GM20000 (cell line): Measurements from ENCODE around the gene RMND5B.
A peak's percentile ranks its signal among the peaks of the same experiment; 100 is the strongest.

Source experiments
- DNase-seq: peaks from one replicate; pipeline ENCODE4 v3.0.0; 2012; ENCODE audit warnings: low spot score
- CTCF ChIP-seq: IDR thresholded peaks from 2 replicates; pipeline ENCODE4 v1.5.1; 2012; ENCODE audit warnings: mild to moderate bottlenecking, control low read depth; ENCODE audit errors: extremely low read depth, missing control alignments

The RMND5B gene

GRCh38 chr5:178107756-178108310 lies 23.0 kb upstream of the RMND5B start:
- no peak for TF ChIP-seq CTCF
- DNase-seq = no peak

- no peak for TF ChIP-seq CTCF
- DNase-seq = no peak
These were observed 22.4 kb upstream of the RMND5B start for GRCh38 chr5:178108446-178108845.

- DNase-seq = no peak
- no peak for TF ChIP-seq CTCF
These were observed 21.8 kb upstream of the RMND5B start for GRCh38 chr5:178108966-178109365.

- no peak for TF ChIP-seq CTCF
- DNase-seq = no peak
These were observed 20.3 kb upstream of the RMND5B start for GRCh38 chr5:178110511-178110910.

GRCh38 chr5:178111925-178112324 lies 18.9 kb upstream of the RMND5B start:
- no peak for TF ChIP-seq CTCF
- no peak for DNase-seq

GRCh38 chr5:178112545-178112944 lies 18.3 kb upstream of the RMND5B start:
- no peak for DNase-seq
- no peak for TF ChIP-seq CTCF

GRCh38 chr5:178113141-178113787 lies 17.6 kb upstream of the RMND5B start, which contains the start of gene N4BP3:
Gene N4BP3 (plus strand): TSS chr5:178113532. CDS start chr5:178119584, 6,052 bp downstream.
- peak; percentile 21 for TF ChIP-seq CTCF
- DNase-seq = peak; percentile 97
